ENCODE data around the gene TYMP.

DNA sequence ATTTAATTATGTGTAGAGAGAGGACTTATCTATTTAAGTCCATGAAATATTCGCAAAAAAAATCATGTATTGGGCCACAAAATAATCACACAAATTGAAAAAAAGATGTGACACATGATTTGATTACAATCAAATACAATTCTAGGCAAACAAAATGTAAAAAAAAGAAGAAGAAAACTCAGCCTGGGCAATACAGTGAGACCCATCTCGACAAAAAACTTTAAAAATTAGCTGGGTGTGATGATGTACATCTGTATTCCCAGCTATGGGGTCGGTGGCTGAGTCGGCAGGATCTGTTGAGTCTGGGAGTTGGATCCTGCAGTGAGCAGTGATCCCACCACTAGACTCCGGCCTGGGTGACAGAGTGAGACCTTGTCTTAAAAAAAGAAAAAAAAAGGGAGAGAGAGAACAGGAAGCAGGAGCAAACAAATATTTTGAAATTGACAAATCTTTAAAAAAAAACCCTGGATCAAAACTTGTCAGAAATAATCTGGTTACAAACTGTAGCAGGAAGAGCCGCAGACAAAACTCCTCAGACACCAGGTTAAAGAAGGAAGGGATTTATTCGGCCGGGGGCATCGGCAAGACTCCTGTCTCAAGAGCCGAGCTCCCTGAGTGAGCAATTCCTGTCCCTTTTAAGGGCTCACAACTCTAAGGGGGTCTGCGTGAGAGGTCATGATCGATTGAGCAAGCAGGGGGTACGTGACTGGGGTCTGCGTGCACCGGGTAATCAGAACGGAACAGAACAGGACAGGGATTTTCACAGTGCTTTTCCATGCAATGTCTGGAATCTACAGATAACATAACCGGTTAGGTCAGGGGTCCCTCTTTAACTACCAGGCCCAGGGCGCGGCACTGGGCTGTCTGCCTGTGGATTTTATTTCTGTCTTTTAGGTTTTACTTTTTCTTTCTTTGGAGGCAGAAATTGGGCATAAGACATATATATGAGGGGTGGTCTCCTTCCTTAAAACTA lies 3.3 kb upstream of the TYMP start:
- TF ChIP-seq, protein P1, sequence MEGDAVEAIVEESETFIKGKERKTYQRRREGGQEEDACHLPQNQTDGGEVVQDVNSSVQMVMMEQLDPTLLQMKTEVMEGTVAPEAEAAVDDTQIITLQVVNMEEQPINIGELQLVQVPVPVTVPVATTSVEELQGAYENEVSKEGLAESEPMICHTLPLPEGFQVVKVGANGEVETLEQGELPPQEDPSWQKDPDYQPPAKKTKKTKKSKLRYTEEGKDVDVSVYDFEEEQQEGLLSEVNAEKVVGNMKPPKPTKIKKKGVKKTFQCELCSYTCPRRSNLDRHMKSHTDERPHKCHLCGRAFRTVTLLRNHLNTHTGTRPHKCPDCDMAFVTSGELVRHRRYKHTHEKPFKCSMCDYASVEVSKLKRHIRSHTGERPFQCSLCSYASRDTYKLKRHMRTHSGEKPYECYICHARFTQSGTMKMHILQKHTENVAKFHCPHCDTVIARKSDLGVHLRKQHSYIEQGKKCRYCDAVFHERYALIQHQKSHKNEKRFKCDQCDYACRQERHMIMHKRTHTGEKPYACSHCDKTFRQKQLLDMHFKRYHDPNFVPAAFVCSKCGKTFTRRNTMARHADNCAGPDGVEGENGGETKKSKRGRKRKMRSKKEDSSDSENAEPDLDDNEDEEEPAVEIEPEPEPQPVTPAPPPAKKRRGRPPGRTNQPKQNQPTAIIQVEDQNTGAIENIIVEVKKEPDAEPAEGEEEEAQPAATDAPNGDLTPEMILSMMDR (IDR thresholded peaks at IDR 0.05; ENCODE audit: low read length), result no peak
- TF ChIP-seq EZH2 (IDR thresholded peaks at IDR 0.05; ENCODE audit: borderline replicate concordance, low read length), result no peak

Data from OCI-LY1 (cell line).